ENCODE results near the gene MTHFD1. TPM values are rescaled to one million over a fixed set of nuclear protein-coding genes. Genes with fewer than 3 reads are reported as not detected.

The MTHFD1 gene
- total and polyA plus RNA-seq, 2 of the 4 experiments (the other 2 are of a cell fraction): 32.2 to 64.9 TPM

GRCh38 chr14:64421166-64421565 lies 33.0 kb downstream of the MTHFD1 start:
- H2BK20ac ChIP-seq (ENCODE audit: low read depth, low read length): no peak overlapping the region
- H4K5ac ChIP-seq (ENCODE audit: low read depth, low read length): no peak overlapping the region
- no peak overlapping the region for H3K4me2 ChIP-seq (ENCODE audit: low read depth, low read length)
- peak; percentile 84 for ATAC-seq (ENCODE audit: low read depth)
- H3K56ac ChIP-seq (ENCODE audit: extremely low read depth, insufficient read depth, low read length): no peak overlapping the region
- TF ChIP-seq RCOR1 (IDR thresholded peaks at IDR 0.05; ENCODE audit: insufficient replicate concordance, low read length) (no peak), ELK1 (IDR thresholded peaks at IDR 0.05; ENCODE audit: borderline replicate concordance, low read depth, low read length) (no peak), CHD1 (IDR thresholded peaks at IDR 0.05; ENCODE audit: low read depth, low read length) (no peak)
- no CpG with 5 or more reads among the region's 8 CpGs for WGBS, 2 experiments (ENCODE audit: extremely low coverage in 2 of 2, insufficient read length in 1 of 2)
- DNase-seq: peak; percentile 73
- H2AK5ac ChIP-seq (ENCODE audit: low read depth, low read length): peak overlapping the region; percentile 59
- H3K4me3 ChIP-seq (ENCODE audit: insufficient read depth, low read depth, low read length): no peak overlapping the region
- ChIA-PET POLR2A (ENCODE audit: unreplicated experiment) (interaction anchor here (0.8 kb wide), 1 partner anchor 33 kb away, joined by 4 read pairs; the partner anchor contains the start of gene MTHFD1), CTCF (interaction anchor here (0.6 to 1.6 kb wide), 4 partner anchors 9 to 308 kb away, joined by 3 to 8 read pairs (median 4); no protein-coding TSS in a partner anchor)
- no peak overlapping the region for H3K27ac ChIP-seq (ENCODE audit: insufficient read depth, low read length)
- H2BK5ac ChIP-seq (ENCODE audit: low read depth, low read length, poor library complexity, severe bottlenecking): no peak overlapping the region
- peaks cover 12% of the 10 kb centered on the region for H3K9me1 ChIP-seq (ENCODE audit: insufficient read depth, low read length)
- H4K20me1 ChIP-seq (ENCODE audit: insufficient read depth, low read length): no peaks in the 10 kb centered on the region
- no peak overlapping the region for H2BK15ac ChIP-seq (ENCODE audit: low read depth, low read length)
- H4K91ac ChIP-seq (ENCODE audit: insufficient read depth, low read depth, low read length): no peak overlapping the region
- in situ Hi-C loops (cut with MboI; ENCODE audit: low sequenced_read_pairs): no loop called here
- peak overlapping the region; percentile 23; the same call in 1 of the 2 replicates for H3K23ac ChIP-seq (ENCODE audit: low read depth, low read length)
- H2BK120ac ChIP-seq (ENCODE audit: low read depth, low read length): 0 out of 2 replicates have a peak overlapping the region, but pooled peaks have one; percentile 3
- no peak overlapping the region for H3K9ac ChIP-seq (ENCODE audit: low read depth, low read length)
- no peaks in the 10 kb centered on the region for H3K27me3 ChIP-seq (ENCODE audit: control insufficient read depth, insufficient read depth, low read length)
- 0 out of 4 replicates have a peak overlapping the region, but pooled peaks of 1 of the 2 experiments have one; percentile 29 for H4K8ac ChIP-seq (ENCODE audit: low read depth in 2 of 2, low read length in 2 of 2)
- peaks cover 0 to 6% of the 10 kb centered on the region in 2 experiments; a peak in 1 of 4 replicates for H3K79me1 ChIP-seq (ENCODE audit: low read depth in 1 of 2, low read length in 2 of 2)
- no TSS peak for BruUV-seq (replicated peaks)
- intact Hi-C loops (cut with micrococcal nuclease): no loop called here
- peaks cover 19% of the 10 kb centered on the region for H3K36me3 ChIP-seq (ENCODE audit: control insufficient read depth, insufficient read depth, low read length)
- no peak overlapping the region for H3K4ac ChIP-seq (ENCODE audit: low read depth, low read length)
- no peak overlapping the region for H3K14ac ChIP-seq (replicated peaks; ENCODE audit: low read depth, low read length)
- H3K18ac ChIP-seq (ENCODE audit: low read depth, low read length): no peak overlapping the region
- H3K9me3 ChIP-seq (ENCODE audit: control insufficient read depth, insufficient read depth, low read length): no peaks in the 10 kb centered on the region
- no peak overlapping the region for H2AFZ ChIP-seq (replicated peaks; ENCODE audit: low read length, poor library complexity)
- peaks cover 7% of the 10 kb centered on the region for H3K4me1 ChIP-seq (ENCODE audit: control insufficient read depth, insufficient read depth, low read length)
- dilution Hi-C loops (cut with HindIII; ENCODE audit: low sequenced_read_pairs, unreplicated experiment): no loop called here
- peak overlapping the region; percentile 56 for H2AK9ac ChIP-seq (replicated peaks; ENCODE audit: low read depth, low read length, poor library complexity)

Data from IMR-90 (cell line).